A673 (cell line): ENCODE measurements around the gene RASSF7. TPM values are rescaled to one million over a fixed set of nuclear protein-coding genes. Genes with fewer than 3 reads are reported as not detected.

Experiments
- BruUV-seq: library from RNA; stranded (reverse); fragments of 400-500 nt; replicated peaks from 2 replicates; lab custom pipeline; 2021; lab: Mats Ljungman, UMichigan
- CTCF ChIA-PET: fragments of 300-600 bp; sonication (Branson Sonifier 250); formaldehyde crosslinking; loops from one replicate; lab custom pipeline; 2022; ENCODE audit warnings: antibody characterized with exemption; lab: Charles Lee
- POLR2A ChIA-PET: fragments of 300-600 bp; sonication (Branson Sonifier 250); formaldehyde crosslinking; loops from one replicate; lab custom pipeline; 2022; ENCODE audit warnings: antibody characterized with exemption; ENCODE audit not compliant: low non-redundant PET; lab: Charles Lee
- DNase-seq: peaks from one replicate; pipeline ENCODE4 v3.0.0-alpha.2; 2015; ENCODE audit warnings: low spot score
- H3K27ac ChIP-seq: fragments of 200-600 bp; sonication (generic); 2 replicates; pipeline ENCODE4 v1.5.1; 2016; ENCODE audit warnings: mixed run types, low read depth, mild to moderate bottlenecking, mixed read lengths, antibody characterized with exemption, low read length; ENCODE audit not compliant: poor library complexity, severe bottlenecking
- H3K27me3 ChIP-seq: fragments of 200-600 bp; sonication (generic); replicated peaks from 2 replicates; pipeline ENCODE4 v1.6.1; 2017; ENCODE audit warnings: mixed run types, low read depth, mild to moderate bottlenecking, mixed read lengths, antibody characterized with exemption, low read length; ENCODE audit not compliant: insufficient read depth, poor library complexity
- H3K36me3 ChIP-seq: fragments of 200-600 bp; sonication (generic); 2 replicates; pipeline ENCODE4 v1.6.1; 2016; ENCODE audit warnings: mixed run types, mild to moderate bottlenecking, mixed read lengths, antibody characterized with exemption, low read length; ENCODE audit not compliant: insufficient read depth, poor library complexity, severe bottlenecking
- H3K4me1 ChIP-seq: fragments of 200-600 bp; sonication (generic); 2 replicates; pipeline ENCODE4 v1.6.1; 2017; ENCODE audit warnings: mixed run types, mild to moderate bottlenecking, mixed read lengths, antibody characterized with exemption, low read length; ENCODE audit not compliant: insufficient read depth, poor library complexity, severe bottlenecking
- H3K4me3 ChIP-seq: fragments of 200-600 bp; sonication (generic); 2 replicates; pipeline ENCODE4 v1.5.1; 2016; ENCODE audit warnings: low read depth, mixed run types, mild to moderate bottlenecking, mixed read lengths, low read length; ENCODE audit not compliant: poor library complexity, severe bottlenecking
- H3K9me3 ChIP-seq: fragments of 200-600 bp; sonication (generic); 2 replicates; pipeline ENCODE4 v1.6.1; 2016; ENCODE audit warnings: mixed run types, low read depth, mild to moderate bottlenecking, mixed read lengths, antibody characterized with exemption, low read length; ENCODE audit not compliant: poor library complexity, severe bottlenecking
- EZH2 ChIP-seq: fragments of 200-600 bp; sonication (generic); IDR thresholded peaks from 2 replicates; pipeline ENCODE4 v1.6.1; 2017; ENCODE audit warnings: borderline replicate concordance, low read depth, mild to moderate bottlenecking, mixed read lengths, antibody characterized with exemption, low read length; ENCODE audit not compliant: poor library complexity, severe bottlenecking
- intact Hi-C: fragments of 100-400 bp; cut with micrococcal nuclease; formaldehyde crosslinking; loops from one replicate; pipeline ENCODE4 v1.10.0; 2022; ENCODE audit not compliant: unreplicated experiment
- total RNA-seq: library from RNA; stranded (reverse); gene quantifications from 2 replicates; pipeline ENCODE4 v1.2.3, GENCODE V29; 2021
- TF ChIP-seq, protein P1 (sequence below): fragments of 300-800, 200-600 bp; sonication (generic); conservative IDR thresholded peaks from 2 replicates; pipeline ENCODE4 v1.5.1; 2017; ENCODE audit warnings: low read depth, mild to moderate bottlenecking, antibody characterized with exemption, low read length, moderate library complexity, mixed read lengths

RASSF7 gene
- total RNA-seq, 1 experiment from 2014 or later, result 4.6 TPM

DNA sequence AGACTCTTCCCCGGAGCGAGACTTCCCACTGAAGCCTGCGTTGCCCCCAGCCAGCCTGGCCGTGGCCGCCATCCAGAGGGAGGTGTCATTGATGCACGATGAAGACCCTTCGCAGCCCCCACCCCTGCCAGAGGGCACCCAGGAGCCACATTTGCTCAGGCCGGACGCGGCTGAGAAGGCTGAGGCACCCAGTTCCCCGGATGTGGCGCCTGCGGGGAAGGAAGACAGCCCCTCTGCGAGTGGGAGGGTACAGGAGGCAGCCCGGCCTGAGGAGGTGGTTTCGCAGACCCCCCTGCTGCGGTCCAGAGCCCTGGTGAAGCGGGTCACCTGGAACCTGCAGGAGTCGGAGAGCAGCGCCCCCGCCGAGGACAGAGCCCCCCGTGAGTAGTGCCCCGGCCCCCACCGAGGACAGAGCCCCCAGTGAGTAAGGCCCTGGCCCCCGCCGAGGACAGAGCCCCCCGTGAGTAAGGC is 48.6 kb downstream of the RASSF7 start:
- BruUV-seq, result no TSS peak
- Histone ChIP-seq H3K4me3 (no peak overlapping the region), H3K9me3 (no peaks in the 10 kb centered on the region), H3K4me1 (no peaks in the 10 kb centered on the region), H3K36me3 (peaks cover 65% of the 10 kb centered on the region), H3K27me3 (no peaks in the 10 kb centered on the region), H3K27ac (no peak overlapping the region)
- TF ChIP-seq, protein P1, sequence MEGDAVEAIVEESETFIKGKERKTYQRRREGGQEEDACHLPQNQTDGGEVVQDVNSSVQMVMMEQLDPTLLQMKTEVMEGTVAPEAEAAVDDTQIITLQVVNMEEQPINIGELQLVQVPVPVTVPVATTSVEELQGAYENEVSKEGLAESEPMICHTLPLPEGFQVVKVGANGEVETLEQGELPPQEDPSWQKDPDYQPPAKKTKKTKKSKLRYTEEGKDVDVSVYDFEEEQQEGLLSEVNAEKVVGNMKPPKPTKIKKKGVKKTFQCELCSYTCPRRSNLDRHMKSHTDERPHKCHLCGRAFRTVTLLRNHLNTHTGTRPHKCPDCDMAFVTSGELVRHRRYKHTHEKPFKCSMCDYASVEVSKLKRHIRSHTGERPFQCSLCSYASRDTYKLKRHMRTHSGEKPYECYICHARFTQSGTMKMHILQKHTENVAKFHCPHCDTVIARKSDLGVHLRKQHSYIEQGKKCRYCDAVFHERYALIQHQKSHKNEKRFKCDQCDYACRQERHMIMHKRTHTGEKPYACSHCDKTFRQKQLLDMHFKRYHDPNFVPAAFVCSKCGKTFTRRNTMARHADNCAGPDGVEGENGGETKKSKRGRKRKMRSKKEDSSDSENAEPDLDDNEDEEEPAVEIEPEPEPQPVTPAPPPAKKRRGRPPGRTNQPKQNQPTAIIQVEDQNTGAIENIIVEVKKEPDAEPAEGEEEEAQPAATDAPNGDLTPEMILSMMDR, result no peak
- TF ChIP-seq EZH2, result no peak
- no peak for DNase-seq
- ChIA-PET CTCF (no interaction called here), POLR2A (no interaction called here)
- intact Hi-C loops, result no loop called here

DNA sequence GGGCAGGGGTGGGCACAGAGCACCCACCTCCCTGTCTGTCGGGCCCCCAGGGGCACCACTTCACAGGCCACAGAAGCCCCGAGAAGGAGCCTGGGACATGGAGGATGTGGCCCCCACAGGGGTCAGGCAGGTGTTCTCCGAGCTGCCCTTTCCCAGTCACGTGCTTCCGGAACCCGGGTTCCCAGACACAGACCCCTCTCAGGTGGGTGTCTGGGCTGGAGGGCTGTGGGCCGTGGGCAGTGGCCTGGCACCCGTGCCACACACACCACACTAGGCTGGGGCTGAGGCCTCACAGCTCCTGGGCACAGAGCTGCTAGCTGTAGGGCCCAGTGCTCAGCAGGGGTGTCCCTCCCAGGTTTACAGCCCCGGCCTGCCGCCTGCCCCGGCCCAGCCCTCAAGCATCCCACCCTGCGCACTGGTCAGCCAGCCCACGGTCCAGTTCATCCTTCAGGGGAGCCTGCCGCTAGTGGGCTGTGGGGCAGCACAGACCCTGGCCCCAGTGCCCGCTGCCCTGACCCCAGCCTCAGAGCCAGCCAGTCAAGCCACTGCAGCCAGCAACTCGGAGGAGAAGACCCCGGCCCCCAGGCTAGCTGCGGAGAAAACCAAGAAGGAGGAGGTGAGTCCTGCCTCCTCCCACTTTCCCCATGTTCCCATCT is 49.5 kb downstream of the RASSF7 start:
- Histone ChIP-seq H3K9me3 (no peaks in the 10 kb centered on the region), H3K4me1 (no peaks in the 10 kb centered on the region), H3K36me3 (peaks cover 59% of the 10 kb centered on the region), H3K27ac (no peak overlapping the region), H3K4me3 (no peak overlapping the region), H3K27me3 (no peaks in the 10 kb centered on the region)
- ChIA-PET CTCF (no interaction called here), POLR2A (no interaction called here)
- BruUV-seq, result no TSS peak
- TF ChIP-seq, protein P1, result no peak
- TF ChIP-seq EZH2, result no peak
- intact Hi-C loops, result no loop called here
- DNase-seq, result no peak

DNA sequence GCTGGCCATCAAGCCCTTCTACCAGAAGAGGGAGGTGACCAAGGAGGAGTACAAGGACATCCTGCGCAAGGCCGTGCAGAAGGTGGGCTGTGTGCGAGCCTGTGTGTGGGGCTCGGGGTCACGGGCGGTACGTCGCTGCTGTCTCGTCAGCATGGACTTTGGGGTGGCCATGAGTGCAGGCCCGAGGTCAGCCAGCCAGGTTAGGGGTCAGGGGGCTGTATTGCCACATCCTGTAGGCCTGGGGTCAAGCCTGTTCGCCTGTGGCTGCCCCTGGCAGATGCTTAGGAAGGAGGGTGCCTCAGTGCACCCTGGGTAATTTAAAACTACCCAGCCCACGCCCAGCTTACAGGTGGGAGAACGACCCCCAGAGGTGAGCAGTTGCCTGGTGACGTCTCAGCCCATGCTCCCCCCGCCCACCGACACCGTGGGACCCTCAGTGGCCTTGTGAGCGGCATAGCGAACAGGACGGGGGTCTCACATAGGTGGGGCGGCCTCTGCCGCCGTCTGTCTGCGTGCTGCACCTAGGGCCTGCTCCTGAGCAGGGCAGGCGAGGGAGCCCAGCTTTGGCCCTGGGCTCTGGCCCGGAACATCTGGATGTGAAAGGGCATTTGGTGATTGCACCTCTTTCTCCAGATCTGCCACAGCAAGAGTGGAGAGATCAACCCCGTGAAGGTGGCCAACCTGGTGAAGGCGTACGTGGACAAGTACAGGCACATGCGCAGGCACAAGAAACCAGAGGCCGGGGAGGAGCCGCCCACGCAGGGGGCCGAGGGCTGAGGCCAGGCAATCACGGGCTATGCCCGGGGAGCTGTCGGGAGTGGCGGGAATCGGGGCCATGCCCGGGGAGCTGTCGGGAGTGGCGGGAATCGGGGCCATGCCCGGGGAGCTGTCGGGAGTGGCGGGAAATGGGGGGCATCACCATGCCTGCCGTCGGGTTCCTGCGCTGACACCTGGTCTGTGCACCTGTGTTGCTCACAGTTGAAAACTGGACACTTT is 50.5 kb downstream of the RASSF7 start:
- POLR2A ChIA-PET, result no interaction called here
- Histone ChIP-seq H3K4me1 (no peaks in the 10 kb centered on the region), H3K9me3 (no peaks in the 10 kb centered on the region), H3K27me3 (no peaks in the 10 kb centered on the region), H3K36me3 (peaks cover 49% of the 10 kb centered on the region), H3K4me3 (no peak overlapping the region), H3K27ac (no peak overlapping the region)
- no peak for DNase-seq
- no TSS peak for BruUV-seq
- CTCF ChIA-PET, result no interaction called here
- intact Hi-C loops, result no loop called here
- no peak for TF ChIP-seq EZH2
- TF ChIP-seq, protein P1, result no peak
